GM23248 (cell line): Measurements from ENCODE around the gene CTIF. TPM values are rescaled to one million over a fixed set of nuclear protein-coding genes. Genes with fewer than 3 reads are reported as not detected.

Experiments
- DNase-seq: peaks from one replicate; pipeline ENCODE4 v3.0.0-alpha.2; 2015
- H2AFZ ChIP-seq: fragments of 200-600 bp; sonication (generic); 2 replicates; pipeline ENCODE4 v1.6.1; 2016; ENCODE audit warnings: antibody characterized with exemption
- H3F3A ChIP-seq: fragments of 200-600 bp; sonication (generic); 2 replicates; pipeline ENCODE4 v1.6.1; 2016; ENCODE audit warnings: mild to moderate bottlenecking, antibody characterized with exemption, mixed run types; ENCODE audit not compliant: insufficient read depth
- H3K27ac ChIP-seq: fragments of 200-600 bp; sonication (generic); 2 replicates; pipeline ENCODE4 v1.5.1; 2016; ENCODE audit warnings: mild to moderate bottlenecking
- H3K27me3 ChIP-seq: fragments of 200-600 bp; sonication (generic); replicated peaks from 2 replicates; pipeline ENCODE4 v1.6.1; 2016; ENCODE audit warnings: mild to moderate bottlenecking; ENCODE audit not compliant: insufficient read depth
- H3K36me3 ChIP-seq: fragments of 200-600 bp; sonication (generic); 2 replicates; pipeline ENCODE4 v1.6.1; 2016; ENCODE audit warnings: low read depth, mild to moderate bottlenecking
- H3K4me1 ChIP-seq: fragments of 200-600 bp; sonication (generic); 2 replicates; pipeline ENCODE4 v1.6.1; 2016; ENCODE audit warnings: mild to moderate bottlenecking; ENCODE audit not compliant: insufficient read depth
- H3K4me2 ChIP-seq: fragments of 200-600 bp; sonication (generic); one replicate; pipeline ENCODE4 v1.6.1; 2016; ENCODE audit warnings: mild to moderate bottlenecking; ENCODE audit not compliant: unreplicated experiment
- H3K4me3 ChIP-seq: fragments of 200-600 bp; sonication (generic); 2 replicates; pipeline ENCODE4 v1.5.1; 2016; ENCODE audit warnings: mild to moderate bottlenecking
- H3K79me2 ChIP-seq: fragments of 200-600 bp; sonication (generic); 2 replicates; pipeline ENCODE4 v1.6.1; 2016; ENCODE audit warnings: mild to moderate bottlenecking; ENCODE audit not compliant: insufficient read depth
- H3K9ac ChIP-seq: fragments of 200-600 bp; sonication (generic); 2 replicates; pipeline ENCODE4 v1.6.1; 2016; ENCODE audit warnings: mild to moderate bottlenecking
- H3K9me2 ChIP-seq: fragments of 200-600 bp; sonication (generic); 2 replicates; pipeline ENCODE4 v1.6.1; 2016; ENCODE audit warnings: mixed run types, mild to moderate bottlenecking, moderate library complexity; ENCODE audit not compliant: insufficient read depth
- H3K9me3 ChIP-seq: fragments of 200-600 bp; sonication (generic); one replicate; pipeline ENCODE4 v1.6.1; 2017; ENCODE audit warnings: low read depth
- H4K20me1 ChIP-seq: fragments of 200-600 bp; sonication (generic); 2 replicates; pipeline ENCODE4 v1.6.0; 2016; ENCODE audit not compliant: insufficient read depth
- EZH2 ChIP-seq: fragments of 200-600 bp; sonication (generic); IDR thresholded peaks from 2 replicates; pipeline ENCODE4 v1.6.1; 2018; ENCODE audit warnings: antibody characterized with exemption, mild to moderate bottlenecking; ENCODE audit not compliant: insufficient read depth, poor library complexity, severe bottlenecking
- EZH2phosphoT487 ChIP-seq: fragments of 200-600 bp; sonication (generic); IDR thresholded peaks from 2 replicates; pipeline ENCODE4 v1.6.1; 2018; ENCODE audit warnings: antibody characterized with exemption, moderate library complexity, mild to moderate bottlenecking, low read depth; ENCODE audit not compliant: insufficient read depth
- WGBS, 2 experiments: methylation state at CpG; one replicate each; pipeline ENCODE4 v1.1.6; 2015 to 2017; ENCODE audit warnings: low lambda C conversion rate in 2 of 2, low coverage in 1 of 2; ENCODE audit errors: missing lambda C conversion rate in 2 of 2; 5-methylcytosine and 5-hydroxymethylcytosine counted together
- in situ Hi-C: fragments of 300-500 bp; cut with MboI; formaldehyde crosslinking; loops from 2 replicates; pipeline ENCODE4 v1.15.0; 2020
- polyA plus RNA-seq: library from polyadenylated mRNA; unstranded; fragments of >200 nt; fragmentation: Nextera tagmentation; extraction: Ambion mirVana; gene quantifications from 2 replicates; pipeline ENCODE4 v1.2.1, GENCODE V29; 2016
- total RNA-seq: library from RNA; depleted of rRNA; stranded (reverse); fragments of >200 nt; shearing (Covaris generic); gene quantifications from 2 replicates; pipeline ENCODE4 v1.2.3, GENCODE V29; 2014

Gene CTIF
- total and polyA plus RNA-seq, 2 experiments from 2014 or later = 21.5 to 46.8 TPM

DNA sequence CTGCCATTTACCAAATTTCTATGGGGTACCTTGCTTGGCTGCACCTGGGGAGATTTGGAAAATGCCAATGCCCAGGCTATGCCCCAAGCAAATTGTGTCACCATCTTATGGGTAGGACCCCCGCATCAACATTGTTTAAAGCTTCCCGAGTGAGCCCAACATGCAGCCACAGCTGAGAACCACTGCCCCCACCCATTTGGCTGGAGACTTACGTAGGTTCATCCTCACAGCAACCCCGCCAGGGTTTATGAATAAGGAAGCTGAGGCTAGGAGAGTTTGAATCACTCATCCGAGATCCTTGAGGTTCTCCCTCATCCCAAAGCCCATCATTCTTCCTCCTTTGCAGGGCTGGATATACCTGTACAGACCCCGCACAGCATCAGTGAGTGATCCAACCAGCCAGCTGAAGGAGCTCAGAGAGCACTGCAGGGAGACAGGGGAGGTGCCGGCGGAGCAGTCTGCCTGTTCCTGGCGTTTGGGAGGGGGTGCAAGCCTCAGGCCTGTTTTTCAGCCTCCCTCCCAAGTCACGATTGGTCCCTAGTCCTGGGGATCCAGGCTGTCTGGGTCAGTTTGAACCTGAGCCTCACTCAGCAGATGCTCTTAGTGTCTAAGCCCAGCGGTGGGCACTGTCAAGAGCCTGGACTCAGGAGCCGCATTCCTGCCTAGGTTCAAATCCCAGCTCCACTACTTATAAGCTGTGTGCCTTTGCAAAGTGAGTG lies 247.1 kb downstream of the CTIF start:
- H3K4me2 ChIP-seq = no peak overlapping the region
- H3F3A ChIP-seq = peaks cover 7% of the 10 kb centered on the region
- H3K27ac ChIP-seq = no peak overlapping the region
- peaks cover 13% of the 10 kb centered on the region; the same call in 1 of the 2 replicates for H3K36me3 ChIP-seq
- H3K9me2 ChIP-seq = no peaks in the 10 kb centered on the region
- H3K79me2 ChIP-seq = peaks cover 25% of the 10 kb centered on the region
- no peaks in the 10 kb centered on the region for H3K9me3 ChIP-seq
- H4K20me1 ChIP-seq = 0 out of 2 replicates have a peak, but pooled peaks cover 3% of the 10 kb centered on the region
- H3K4me1 ChIP-seq = peaks cover 27% of the 10 kb centered on the region
- TF ChIP-seq EZH2phosphoT487 (no peak), EZH2 (no peak)
- in situ Hi-C loops = no loop called here
- no peaks in the 10 kb centered on the region for H3K27me3 ChIP-seq
- H2AFZ ChIP-seq = no peak overlapping the region
- 97 to 98% methylated on average over 12 of the region's 12 CpGs for WGBS, 2 experiments
- no peak overlapping the region for H3K9ac ChIP-seq
- no peak overlapping the region for H3K4me3 ChIP-seq
- no peak for DNase-seq

GRCh38 chr18:48786455-48787202 lies 247.8 kb downstream of the CTIF start:
- no peak overlapping the region for H3K27ac ChIP-seq
- peaks cover 6% of the 10 kb centered on the region; the same call in 1 of the 2 replicates for H3F3A ChIP-seq
- H3K4me1 ChIP-seq = peaks cover 20% of the 10 kb centered on the region
- no peaks in the 10 kb centered on the region for H3K9me2 ChIP-seq
- peaks cover 24% of the 10 kb centered on the region for H3K79me2 ChIP-seq
- in situ Hi-C loops = no loop called here
- H3K9me3 ChIP-seq = no peaks in the 10 kb centered on the region
- H3K9ac ChIP-seq = no peak overlapping the region
- H3K4me2 ChIP-seq = no peak overlapping the region
- 79 to 81% methylated on average over 9 to 10 of the region's 10 CpGs for WGBS, 2 experiments
- no peak for DNase-seq
- 0 out of 2 replicates have a peak, but pooled peaks cover 3% of the 10 kb centered on the region for H4K20me1 ChIP-seq
- no peak overlapping the region for H2AFZ ChIP-seq
- TF ChIP-seq EZH2 = no peak
- H3K36me3 ChIP-seq = peaks cover 13% of the 10 kb centered on the region; the same call in 1 of the 2 replicates
- H3K4me3 ChIP-seq = no peak overlapping the region
- no peaks in the 10 kb centered on the region for H3K27me3 ChIP-seq

DNA sequence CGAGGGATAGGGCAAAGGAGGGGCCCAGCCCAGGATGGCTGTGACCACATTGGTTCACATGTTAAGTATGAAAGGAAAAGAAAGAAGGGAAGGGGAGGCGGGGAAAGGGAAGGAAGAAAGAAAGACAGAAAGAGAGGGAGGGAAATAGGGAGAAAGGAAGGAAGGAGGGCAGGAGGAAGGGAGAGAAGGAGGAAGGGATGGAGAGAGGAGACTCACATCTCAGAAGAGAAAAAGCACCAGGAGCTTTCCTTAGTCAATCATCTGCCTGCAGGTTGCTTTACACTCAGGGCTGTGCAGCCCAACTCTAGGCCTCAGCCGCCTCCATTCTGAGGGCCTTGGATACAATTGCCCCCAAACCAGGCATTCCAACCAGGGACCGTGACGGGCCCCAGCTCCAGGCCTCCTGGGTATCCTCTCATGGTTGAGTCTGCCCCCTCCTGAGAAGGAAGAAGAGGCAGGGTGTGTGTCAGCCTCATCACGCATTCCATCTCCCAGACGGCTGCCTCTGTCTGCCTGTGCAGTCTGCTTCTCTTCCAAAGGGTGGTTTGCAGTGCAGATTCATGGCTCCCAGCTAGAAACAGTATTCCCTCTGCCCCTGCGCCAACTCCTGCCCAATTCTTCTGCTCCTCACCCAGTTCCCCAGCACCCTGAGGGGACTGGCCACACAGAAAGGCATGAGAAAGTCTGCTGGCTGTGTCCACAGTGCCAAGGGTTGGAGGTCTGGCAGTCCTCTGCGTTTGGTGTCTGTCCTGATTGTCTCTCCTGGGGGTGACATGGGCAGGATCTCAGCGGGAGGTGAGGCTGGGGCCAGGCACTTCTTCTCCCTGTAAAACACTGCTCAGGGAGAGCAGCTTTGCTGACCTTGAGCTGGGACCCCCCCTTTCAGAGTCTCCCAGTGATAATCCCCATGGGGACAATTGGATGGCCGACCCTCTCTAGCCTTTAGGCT lies 248.6 kb downstream of the CTIF start:
- Histone ChIP-seq H3K36me3 (peaks cover 13% of the 10 kb centered on the region; the same call in 1 of the 2 replicates), H3K9ac (no peak overlapping the region), H3K27ac (peak overlapping the region; percentile 17; the same call in 1 of the 2 replicates), H3K9me3 (no peaks in the 10 kb centered on the region), H3K4me3 (no peak overlapping the region), H3K27me3 (no peaks in the 10 kb centered on the region), H2AFZ (no peak overlapping the region), H3K9me2 (no peaks in the 10 kb centered on the region), H3K4me1 (peaks cover 11% of the 10 kb centered on the region), H3K4me2 (no peak overlapping the region), H3K79me2 (peaks cover 27% of the 10 kb centered on the region), H4K20me1 (0 out of 2 replicates have a peak, but pooled peaks cover 3% of the 10 kb centered on the region), H3F3A (peaks cover 6% of the 10 kb centered on the region; the same call in 1 of the 2 replicates)
- TF ChIP-seq EZH2phosphoT487 (no peak), EZH2 (no peak)
- 79 to 80% methylated on average over 11 of the region's 11 CpGs for WGBS, 2 experiments
- peak; percentile 43 for DNase-seq
- in situ Hi-C loops = no loop called here

GRCh38 chr18:48788373-48788772 lies 249.5 kb downstream of the CTIF start:
- no peak for DNase-seq
- Histone ChIP-seq H3K4me3 (no peak overlapping the region), H2AFZ (no peak overlapping the region), H3K4me2 (no peak overlapping the region), H3K9ac (no peak overlapping the region), H3F3A (no peaks in the 10 kb centered on the region), H3K9me3 (no peaks in the 10 kb centered on the region), H3K79me2 (peaks cover 20% of the 10 kb centered on the region), H3K9me2 (no peaks in the 10 kb centered on the region), H4K20me1 (0 out of 2 replicates have a peak, but pooled peaks cover 3% of the 10 kb centered on the region), H3K4me1 (0 out of 2 replicates have a peak, but pooled peaks cover 4% of the 10 kb centered on the region), H3K27ac (no peak overlapping the region), H3K27me3 (no peaks in the 10 kb centered on the region), H3K36me3 (peaks cover 13% of the 10 kb centered on the region; the same call in 1 of the 2 replicates)
- WGBS, 2 experiments = 92 to 95% methylated on average over 1 of the region's 1 CpG
- in situ Hi-C loops = no loop called here
- TF ChIP-seq EZH2 = no peak
- TF ChIP-seq EZH2phosphoT487 = no peak
